Activated CD4-positive, alpha-beta T cell treated with anti-CD3 and anti-CD28 coated beads, Interleukin-2, Interleukin-4, amounts not matched to agents 100 ng/mL and 50 ng/mL, durations not matched to agents 16 hours and 8 hours (primary cell): ENCODE results near the gene UBE2F.
A peak's percentile ranks its signal among the peaks of the same experiment; 100 is the strongest.
"Not testable (repeated sequence)": the region's sequence is repeated elsewhere in the genome, so short reads cannot be mapped to it uniquely, and the experiment has no call there.

ENCODE experiments used
- DNase-seq: peaks from one replicate; pipeline ENCODE4 v3.0.0-alpha.2; 2020; ENCODE audit warnings: low spot score

The UBE2F gene

DNA sequence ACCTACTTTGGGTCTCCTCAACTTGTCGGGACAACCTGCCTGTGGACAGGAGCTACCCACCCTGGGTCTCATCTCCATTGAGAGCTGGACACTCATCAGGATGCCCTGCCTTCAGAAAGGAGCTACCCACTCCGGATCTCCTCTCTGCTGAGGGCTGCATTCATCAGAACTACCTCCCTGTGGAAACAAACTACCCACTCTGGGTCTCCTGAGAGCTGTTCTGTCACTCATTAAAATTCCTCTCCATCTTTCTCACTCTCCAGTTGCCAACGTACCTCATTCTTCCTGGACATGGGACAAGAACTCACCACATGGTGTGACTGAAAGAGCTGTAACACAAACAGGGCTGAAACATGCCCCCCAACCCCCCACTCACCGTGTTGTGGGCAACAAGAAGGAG lies 22.5 kb upstream of the UBE2F start:
- DNase-seq, result no peak

GRCh38 chr2:237946423-237946822 lies 20.4 kb upstream of the UBE2F start:
- DNase-seq, result no peak

DNA sequence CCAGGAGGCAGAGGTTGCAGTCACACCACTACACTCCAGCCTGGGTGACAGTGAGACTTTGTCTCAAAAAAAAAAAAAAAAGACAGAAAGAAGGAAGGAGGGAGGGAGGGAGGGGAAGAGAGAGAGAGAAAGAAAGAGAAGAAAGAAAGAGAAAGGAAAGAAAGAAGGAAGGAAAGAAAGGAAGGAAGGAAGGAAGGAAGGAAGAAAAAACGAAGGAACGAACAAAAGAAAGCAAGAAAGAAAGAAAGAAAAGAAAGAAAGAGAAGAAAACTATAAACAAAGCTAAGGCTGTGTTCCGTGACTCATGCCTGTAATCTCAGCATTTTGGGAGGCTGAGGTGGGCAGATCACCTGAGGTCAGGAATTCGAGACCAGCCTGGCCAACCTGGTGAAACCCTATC lies 15.5 kb upstream of the UBE2F start:
- DNase-seq, result not testable (repeated sequence)

- no peak for DNase-seq
Observed at GRCh38 chr2:237951878-237952277, 14.9 kb upstream of the UBE2F start.

GRCh38 chr2:237952851-237953250 lies 14.0 kb upstream of the UBE2F start:
- no peak for DNase-seq

DNA sequence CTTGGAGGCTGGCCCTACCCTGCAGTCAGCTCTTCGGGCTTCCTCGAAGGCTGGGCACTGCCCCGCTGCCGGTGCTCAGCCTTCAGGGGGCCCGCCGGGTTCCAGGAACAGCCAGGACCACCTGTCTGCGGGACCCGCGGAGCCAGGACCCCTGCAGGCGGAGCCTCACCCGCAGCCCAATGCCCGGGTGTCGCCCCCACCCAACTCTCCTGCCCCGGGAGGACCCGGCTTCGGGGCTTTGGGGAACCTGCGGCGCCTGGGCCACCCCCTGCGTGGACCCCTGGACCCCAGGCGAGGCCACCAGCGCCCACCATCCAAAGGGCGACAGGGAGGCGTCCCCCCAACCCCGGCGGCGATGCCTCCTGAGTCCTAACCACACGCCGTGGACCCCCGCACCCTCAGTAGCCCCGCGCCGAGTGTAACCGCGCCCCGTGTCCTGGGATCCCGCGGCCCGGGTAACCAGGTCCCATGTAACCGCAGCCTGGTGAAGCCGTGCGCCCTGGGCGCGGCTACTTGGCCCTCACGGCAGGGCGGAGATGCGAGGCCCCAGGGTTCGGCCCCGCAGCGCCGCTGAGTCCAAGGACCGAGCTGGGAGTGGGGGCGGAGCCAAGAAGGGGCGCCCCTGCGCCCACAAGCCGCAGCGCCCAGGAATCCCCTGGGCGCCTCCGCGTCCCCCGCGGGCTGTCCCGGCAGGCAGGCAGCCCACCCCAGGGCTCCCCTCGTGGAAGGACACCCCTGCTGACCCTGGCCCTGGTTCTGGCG lies 11.0 kb upstream of the UBE2F start:
- DNase-seq, result no peak

DNA sequence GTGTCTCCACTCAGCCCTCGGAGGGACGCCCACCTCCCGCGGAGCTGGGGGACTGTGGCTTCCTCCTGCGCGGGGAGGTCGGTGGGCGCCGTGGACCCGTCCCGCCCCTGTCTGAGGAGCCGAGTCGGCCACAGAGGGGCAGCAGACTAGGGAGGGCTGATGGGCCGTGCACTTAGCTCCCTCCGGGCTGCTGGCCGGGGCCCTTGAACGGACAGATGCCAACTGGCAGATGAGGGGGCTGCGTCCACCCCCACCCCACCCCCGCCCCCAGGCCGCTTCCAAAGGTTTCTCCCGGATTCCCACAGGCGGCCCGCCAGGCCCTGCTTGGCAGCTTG lies 10.4 kb upstream of the UBE2F start:
- DNase-seq, result no peak

- DNase-seq, result no peak
Observed at GRCh38 chr2:237961637-237962036, 5.2 kb upstream of the UBE2F start.

DNA sequence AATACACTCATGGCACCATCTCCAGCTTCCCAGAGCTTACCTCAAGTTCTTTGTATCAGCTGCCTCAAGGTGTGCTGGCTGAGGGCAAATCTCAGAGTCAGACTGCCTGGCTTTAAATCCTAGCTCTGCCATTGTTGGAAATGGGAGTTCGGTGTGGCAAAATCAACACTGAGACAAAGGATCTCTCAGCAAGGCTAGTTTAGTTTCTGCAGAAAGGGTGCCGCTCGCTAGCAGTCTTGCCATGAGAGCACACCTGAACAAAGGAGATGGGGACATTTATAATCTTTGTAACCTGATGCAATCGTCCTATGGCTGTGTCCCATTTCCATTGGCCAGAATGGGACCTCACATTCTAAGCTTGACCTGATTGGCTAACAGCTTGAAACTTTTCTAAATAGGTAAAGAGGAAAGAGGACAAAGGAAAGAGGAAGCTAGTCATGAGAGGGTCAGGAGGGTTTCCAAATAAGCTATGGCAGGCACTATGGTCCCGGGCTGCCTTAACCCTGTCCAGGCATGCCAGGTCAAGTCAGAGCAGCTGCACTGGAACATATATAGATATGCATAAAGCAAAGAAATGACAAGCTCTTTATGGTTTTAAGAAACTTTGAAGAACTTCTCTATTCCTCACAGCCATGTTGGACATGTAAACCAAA lies 4.3 kb upstream of the UBE2F start:
- no peak for DNase-seq

- not testable (repeated sequence) for DNase-seq
Observed at GRCh38 chr2:237963490-237963991, 3.3 kb upstream of the UBE2F start.

GRCh38 chr2:237964194-237964577 lies 2.6 kb upstream of the UBE2F start:
- DNase-seq, result no peak

GRCh38 chr2:237964578-237965404 lies 2.0 kb upstream of the UBE2F start:
- no peak for DNase-seq

DNA sequence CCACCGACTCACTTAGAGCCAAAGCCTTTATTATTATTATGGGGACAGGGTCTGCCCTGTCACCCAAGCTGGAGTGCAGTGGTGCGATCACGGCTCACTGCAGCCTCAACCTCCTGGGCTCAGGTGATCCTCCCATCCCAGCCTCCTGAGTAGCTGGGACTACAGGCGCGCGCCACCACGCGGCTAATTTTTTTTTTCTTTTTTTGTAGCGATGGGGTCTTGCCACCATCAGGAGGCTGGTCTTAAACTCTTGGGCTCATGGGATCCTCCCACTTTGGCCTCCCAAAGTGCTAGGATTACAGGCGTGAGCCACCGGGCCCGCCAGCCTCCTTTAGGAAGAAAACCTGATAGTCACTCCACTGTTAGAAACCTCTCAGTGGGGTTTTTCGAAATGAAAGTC lies 970 bp upstream of the UBE2F start:
- not testable (repeated sequence) for DNase-seq

GRCh38 chr2:237966250-237966564 lies 607 bp upstream of the UBE2F start:
- no peak for DNase-seq

- no peak for DNase-seq
Observed at GRCh38 chr2:237967463-237967951, 693 bp downstream of the UBE2F start.

GRCh38 chr2:237968048-237968862 lies 1.4 kb downstream of the UBE2F start:
- DNase-seq, result peak; percentile 64

- no peak for DNase-seq
Observed at GRCh38 chr2:237971661-237972060, 4.8 kb downstream of the UBE2F start.

- no peak for DNase-seq
Observed at GRCh38 chr2:237972211-237972610, 5.4 kb downstream of the UBE2F start.

GRCh38 chr2:237972936-237973335 lies 6.1 kb downstream of the UBE2F start:
- DNase-seq, result no peak

DNA sequence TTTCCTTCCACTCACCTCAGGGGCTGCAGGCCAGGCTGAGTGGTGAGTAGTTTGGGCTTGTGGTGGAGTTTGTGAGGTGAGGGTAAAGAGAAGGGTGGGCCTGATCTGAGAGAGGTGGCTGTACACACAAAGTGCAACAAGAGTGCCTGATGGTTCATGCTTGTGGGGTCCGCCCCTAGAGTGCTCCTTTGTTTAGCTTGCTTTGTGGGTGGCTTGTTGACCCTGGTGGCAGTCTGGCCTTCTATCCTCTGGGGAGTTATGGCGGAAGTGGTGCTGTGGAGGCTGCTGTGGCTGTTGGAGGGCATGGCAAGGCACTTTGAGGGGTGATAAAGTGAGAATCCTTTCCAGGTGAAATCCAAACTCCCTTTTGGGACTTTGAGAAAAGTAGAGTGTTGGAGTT lies 10.6 kb downstream of the UBE2F start:
- DNase-seq, result no peak

DNA sequence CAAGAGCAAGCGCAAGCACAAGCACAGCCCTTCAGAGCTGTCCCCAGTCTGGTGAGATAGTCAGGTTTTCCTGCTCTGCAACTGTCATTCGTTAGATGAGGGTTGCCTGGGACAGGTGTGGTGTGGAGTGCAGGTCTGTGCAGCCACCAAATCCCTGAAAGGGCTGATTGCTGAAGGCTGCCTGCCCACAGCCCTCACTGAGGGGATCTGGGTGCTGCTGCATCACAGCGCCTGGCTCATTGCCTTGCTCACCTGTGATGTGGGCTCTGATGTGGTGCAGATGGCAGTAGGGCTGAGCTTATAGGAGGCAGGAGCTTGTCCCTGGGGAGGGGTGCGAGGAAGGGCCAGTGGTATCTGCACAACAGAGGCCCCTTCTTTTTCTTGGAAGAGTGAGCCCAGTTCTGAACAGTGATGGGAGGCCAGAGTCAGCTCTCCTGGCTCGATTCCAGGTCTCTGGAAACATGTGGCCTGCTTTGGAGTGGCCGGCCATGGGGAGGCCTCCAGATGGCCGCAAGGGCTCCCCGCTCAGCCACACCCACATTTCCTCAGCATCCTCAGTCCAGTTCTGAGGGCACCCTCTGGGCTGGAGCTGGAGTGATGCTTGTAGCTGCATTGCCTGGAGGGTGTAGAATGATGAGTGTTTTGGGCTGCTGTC lies 11.4 kb downstream of the UBE2F start:
- DNase-seq, result no peak
